HG03521 (cell line): ENCODE results near the gene PLOD3.
"Not testable (repeated sequence)": the region's sequence is repeated elsewhere in the genome, so short reads cannot be mapped to it uniquely, and the experiment has no call there.

Experiments
- ATAC-seq: cut with Tn5 transposase; IDR thresholded peaks from one replicate; pipeline ENCODE4 v1.9.1; 2021; ENCODE audit warnings: mild to moderate bottlenecking, moderate library complexity; ENCODE audit not compliant: unreplicated experiment

Gene PLOD3

DNA sequence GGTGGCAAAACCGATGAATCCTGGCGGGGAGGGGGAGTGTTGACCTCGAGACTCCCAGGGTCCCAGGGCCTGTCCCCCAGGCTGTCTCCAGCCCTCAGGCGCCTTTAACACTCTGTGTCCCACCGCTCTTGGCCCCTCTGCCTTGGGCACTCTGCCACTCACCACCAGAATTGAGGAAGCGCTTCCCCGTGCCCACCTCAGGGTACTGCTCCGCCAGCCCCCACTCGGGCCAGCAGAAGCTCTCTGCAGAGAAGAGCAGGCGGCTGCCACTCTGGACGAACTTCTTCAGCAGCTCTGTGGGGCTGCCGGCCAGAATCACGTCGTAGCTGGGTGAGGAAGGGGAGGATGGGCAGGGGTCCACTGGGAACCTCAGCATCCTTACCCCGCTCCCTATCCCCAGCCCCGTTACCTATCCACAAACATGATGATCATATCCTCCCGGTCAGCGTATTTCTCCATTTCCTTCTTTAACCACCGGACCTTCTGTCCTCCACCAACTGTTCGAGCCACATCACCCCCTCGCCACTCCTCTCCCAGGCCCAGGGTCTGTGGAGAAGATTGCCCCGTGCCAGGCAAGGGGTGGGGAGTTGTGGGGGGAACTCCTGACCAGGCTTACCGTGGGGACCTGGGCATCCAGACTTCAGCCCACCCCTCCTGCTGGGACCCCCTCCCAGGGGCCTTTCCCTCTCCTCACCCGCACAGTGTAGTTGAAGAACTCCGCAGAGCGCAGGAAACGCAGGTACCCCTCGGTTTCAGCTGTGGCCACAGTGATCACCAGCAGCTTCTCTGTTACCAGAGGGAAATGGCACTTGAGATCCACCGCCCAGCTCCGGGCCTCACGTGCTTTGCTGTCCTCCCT lies 1.2 kb downstream of the PLOD3 start:
- no peak for ATAC-seq

DNA sequence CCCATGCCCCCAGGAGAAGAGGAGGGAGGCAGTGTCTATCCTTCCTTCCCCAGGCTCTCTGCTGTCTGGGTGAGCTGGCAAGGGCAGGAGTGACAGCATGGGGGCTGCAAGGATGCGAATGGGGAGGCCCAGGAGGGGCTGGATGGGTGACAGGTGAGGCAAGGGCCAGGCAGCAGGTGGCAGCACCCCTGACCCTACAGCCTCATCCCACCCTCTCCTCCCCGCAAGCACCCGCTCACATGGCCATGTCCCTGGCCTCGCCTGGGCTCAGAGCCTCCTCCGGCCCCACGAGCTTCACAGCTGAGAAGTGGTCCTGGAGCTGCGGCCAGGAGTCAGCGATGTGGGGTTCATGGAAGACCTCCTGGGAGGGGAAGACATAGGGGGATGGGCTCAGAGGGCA lies 5.4 kb downstream of the PLOD3 start:
- no peak for ATAC-seq

DNA sequence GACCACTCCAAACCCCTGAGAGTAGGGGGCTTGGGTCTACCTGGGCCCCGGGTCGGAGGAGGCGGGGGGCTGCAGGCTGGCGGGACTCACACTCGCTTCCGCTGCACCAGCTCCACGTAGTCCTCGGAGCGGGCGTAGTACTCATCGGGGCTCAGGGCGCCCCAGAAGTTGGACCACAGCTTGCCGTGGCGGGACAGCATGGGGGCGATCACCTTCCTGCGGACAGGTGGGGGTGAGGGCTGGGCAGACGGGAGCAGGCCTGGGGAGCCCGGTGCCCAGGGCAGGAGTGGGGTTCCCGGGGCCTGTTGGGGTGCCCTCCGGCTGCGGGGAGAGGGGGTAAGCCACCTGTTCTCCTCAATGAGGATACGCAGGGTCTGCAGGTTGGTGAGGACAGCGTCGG lies 5.9 kb downstream of the PLOD3 start:
- ATAC-seq: no peak

DNA sequence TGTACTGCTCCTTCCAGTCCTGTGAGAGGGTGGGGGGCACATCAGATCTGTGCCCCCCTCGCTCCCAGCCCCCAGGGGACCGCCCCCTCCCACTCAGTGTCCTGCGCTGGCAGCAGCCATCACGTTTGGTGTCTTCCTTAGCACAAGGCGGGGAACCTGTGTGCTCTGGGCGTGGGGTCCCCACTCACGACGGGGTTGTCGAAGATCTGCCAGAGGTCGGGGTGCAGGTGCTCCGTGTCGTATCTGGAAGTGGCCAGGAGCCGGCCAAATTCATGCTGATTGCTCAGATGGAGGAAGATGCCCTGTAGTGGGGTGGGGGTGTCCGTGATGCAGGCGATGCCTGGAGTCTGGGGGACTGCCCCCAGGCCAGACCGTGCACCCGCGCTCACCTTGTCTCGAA lies 7.2 kb downstream of the PLOD3 start:
- no peak for ATAC-seq

DNA sequence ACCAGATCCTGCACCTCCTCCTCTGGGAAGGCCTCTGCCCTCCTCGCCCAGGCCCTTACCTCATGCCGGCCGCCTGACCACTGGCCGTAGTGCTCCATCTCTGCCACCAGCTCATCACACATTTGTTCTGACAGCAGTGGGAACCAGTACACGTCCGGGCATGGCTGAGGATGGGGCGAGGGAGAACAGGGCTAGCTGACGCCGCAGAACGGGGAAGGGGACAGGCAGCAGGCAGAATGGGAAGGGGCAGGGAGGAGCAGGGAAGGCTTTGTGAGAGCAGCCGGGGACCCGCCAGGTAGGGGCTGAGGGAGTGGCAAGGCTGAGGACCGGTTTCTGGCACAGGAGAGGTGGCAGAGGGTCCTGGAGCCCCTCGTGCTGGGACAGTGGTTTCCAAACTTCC lies 8.6 kb downstream of the PLOD3 start:
- ATAC-seq: no peak

DNA sequence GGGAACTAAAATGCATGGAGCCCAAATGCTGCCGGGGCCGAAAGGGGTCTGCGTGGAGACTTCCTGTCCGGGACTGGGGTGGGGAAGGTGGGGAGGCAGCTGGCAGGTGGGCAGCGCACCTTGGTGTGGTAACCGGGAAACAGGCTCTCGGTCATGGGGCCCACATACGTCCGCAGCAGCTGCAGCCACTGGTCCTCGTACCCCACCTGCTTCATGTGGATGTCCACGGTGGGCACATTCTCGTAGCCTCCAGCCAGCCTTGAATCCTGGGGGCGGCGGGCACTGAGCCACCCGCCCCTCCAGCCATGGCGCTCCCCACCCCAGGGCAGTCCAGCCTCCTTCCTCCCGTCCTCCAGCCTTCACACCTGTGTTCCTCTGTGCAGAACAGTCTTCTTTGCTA lies 9.9 kb downstream of the PLOD3 start:
- no peak for ATAC-seq

DNA sequence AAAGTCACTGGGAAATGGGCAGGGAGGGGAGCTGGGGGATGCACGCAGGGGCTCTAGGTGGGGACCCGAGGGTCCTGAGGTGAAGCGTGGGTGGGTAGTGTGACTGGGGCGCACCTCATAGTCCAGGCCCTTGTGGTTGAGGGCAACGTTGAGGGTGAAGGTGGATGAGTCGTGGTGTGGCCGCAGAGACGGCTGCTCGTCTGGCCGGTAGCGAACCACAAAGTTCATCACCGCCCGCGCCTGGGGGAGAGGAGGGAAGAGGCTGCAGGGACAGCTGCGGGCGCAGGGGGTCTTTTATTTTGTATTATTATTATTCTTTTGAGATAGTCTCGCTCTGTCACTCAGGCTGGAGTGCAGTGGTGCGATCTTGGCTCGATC lies 10.7 kb downstream of the PLOD3 start:
- no peak for ATAC-seq

DNA sequence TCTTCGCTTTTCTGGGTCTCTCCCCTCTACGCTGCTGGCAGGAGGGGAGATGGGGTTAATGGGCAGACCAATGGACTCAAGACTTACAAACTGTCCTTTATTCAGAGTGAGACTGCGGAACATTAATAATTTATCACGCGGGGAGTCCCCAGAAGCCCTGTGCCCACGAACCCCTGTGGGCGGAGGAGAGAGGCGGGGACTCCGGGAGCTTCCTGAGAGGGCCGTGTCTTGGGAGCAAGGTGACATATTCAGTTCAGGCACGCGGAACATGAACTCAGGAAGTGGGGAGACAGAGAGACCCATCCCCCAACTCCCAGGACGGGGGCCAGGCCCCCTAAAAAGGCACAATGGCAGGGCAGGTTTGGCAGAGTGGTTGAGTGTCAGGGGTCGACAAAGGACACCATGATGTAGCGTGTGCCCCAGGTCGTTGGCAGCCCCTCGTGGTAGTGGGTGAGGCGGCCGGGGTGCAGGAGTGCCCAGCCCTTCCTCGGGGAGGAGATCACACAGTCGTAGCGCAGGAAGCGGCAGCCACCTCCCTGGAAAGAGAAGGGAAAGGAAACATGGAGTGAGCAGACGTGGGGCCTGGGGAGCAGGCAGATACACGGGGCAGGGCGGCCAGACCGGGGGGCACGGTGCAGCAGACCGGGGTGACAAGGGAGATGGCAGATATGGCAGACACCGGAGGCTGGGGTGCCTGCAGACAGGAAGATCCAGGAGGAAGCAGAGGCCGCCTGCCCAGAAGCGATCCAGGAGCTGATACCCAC lies 11.3 kb downstream of the PLOD3 start:
- ATAC-seq: no peak

DNA sequence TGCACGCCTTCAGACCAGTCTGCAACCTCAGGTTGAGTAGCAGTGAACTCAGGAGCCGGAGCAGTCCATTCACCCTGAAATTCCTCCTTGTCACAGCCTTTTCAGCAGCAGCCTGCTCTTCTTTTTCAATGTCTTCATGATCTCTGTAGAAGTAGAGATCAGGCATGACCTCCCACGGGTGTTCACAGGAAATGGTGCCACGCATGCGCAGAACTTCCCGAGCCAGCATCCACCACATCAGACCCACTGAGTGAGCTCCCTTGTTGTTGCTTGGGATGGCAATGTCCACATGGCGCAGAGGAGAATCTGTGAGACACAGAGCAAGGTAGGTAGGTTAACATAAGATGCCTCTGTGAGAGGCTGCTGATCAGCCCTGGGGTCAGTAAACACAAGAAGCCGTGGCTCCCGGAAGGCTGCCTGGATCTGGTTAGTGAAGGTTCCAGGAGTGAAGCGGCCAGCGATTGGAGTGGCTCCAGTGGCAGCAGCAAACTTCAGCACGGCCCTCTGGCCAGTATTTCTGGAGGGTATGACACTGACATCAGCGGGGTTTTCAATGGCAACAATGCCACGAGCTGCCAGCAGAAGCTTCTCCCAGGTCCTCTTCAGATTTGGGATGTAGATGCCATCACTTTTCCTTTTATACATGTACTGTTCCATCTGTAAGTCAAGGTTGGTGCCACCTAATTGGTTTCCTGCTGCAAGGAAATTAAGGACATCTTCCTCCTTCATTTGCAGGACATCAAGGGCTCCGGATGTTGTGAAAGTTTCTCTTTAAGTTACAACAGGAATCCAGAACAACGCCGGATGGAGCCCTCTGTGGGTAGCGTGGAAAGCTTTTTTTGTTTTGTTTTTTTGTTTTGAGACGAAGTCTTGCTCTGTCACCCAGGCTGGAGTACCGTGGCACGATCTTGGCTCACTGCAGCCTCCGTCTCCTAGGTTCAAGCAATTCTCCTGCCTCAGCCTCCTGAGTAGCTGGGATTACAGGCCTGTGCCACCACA lies 13.3 kb downstream of the PLOD3 start:
- not testable (repeated sequence) for ATAC-seq

DNA sequence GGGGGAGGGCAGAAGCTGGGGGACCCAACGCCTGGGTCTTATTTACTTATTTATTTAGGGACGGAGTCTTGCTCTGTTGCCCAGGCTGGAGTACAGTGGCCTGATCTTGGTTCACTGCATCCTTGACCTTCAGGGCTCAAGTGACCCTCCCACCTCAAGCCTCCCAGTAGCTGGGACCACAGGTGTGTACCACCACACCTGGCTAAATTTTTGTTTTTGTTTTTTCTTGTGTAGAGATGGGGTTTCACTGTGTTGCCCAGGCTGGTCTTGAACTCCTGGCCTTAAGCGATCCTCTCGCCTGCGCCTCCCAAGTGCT lies 14.8 kb downstream of the PLOD3 start:
- no peak for ATAC-seq

DNA sequence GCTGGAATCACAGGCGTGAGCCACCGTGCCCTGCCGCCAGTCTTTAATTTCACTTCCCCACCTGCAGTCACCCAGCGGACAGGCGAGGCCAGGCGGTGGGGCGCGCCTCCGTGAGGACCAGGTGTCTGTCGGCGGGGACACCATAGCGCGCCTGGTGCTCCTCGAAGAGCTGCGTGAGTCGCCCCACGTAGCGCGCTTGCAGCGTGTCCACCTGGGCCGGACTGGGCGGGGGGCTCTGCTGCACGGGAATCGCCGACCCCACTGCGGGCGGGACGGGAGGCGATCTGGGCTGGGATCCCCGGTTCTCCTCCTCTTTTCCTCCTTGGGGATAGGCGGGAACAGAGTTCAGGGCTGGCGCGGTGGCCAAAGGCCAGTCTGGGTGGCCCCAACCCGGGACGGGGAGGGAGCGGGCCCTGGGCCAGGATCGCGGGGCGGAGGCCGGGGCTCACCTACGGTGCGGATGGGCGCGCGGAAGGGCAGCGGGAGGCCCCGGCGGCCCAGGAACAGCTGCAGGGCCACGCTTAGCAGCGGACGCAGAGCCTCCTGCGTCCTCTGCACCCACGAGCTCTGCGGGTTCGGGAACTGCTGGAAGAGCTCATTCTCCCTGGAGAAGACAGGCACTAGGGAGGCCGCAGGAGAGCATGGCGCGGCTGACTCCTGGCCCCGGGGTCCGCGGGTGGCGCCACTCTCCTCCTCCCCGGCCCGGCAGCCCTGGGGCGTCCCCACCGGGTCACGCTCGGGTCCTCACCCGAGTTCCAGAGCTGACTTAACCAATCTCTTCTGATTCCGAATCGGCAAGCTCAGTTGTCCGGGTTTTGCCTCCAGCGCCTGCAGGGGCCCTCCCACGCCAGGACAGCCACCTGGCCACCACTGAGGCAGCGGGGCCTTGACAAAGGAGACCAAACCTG lies 15.4 kb downstream of the PLOD3 start:
- no peak for ATAC-seq

DNA sequence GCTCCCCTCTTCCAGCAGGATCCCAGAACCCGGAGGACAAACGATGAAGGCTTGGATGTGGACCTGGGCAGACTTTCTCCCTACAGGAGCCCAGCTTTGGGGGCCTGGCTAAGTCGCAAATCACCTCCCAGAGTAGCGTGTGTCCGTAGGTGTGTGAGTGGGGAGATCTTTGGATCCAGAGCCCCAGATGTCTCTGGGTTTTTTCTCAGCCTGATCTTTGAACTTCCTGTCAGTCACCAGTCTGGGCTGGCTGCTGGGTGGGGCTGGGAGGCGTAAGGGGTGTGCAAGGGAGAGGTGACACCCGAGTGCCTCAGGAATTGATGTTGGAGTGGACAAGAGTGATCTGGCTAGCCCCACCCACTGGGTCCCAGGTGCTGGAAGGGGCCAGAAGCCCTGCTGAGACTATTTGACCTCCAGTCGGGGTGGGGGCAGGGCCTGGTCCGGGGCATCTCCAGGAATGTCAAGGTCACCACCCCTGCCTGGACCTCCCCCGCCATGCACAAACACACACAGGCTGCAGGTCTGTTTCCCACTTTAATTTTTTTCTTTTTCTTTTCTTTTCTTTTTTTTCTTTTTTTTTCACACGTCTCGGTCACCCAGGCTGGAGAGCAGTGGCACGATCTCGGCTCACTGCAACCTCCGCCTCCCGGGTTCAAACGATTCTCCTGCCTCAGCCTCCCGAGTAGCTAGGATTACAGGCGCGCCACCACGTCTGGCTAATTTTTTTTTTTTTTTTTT lies 16.4 kb downstream of the PLOD3 start, which contains the start of gene MOGAT3:
MOGAT3 (minus strand) TSS at position 175 of the 738 bp plus-strand sequence. CDS start 182 bp downstream, outside the sequence.
- no peak for ATAC-seq

DNA sequence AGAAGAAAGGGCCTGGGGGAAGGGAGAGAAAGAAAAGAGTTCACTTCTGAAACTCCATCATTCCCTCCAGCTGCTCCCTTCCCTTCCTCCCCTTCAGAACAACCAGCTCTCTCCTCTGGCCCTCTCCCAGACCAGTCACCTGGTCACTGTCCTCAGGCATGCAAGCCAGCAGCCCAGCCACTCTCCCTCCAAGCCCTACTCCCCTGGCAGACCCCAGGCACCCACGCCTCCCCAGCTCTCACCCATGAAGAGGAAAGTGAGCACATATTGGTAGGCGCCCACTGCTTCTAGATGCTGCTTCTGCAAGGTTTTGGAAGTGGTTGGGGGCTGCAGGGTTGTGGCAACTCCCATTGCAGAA lies 16.9 kb downstream of the PLOD3 start:
- ATAC-seq: no peak

DNA sequence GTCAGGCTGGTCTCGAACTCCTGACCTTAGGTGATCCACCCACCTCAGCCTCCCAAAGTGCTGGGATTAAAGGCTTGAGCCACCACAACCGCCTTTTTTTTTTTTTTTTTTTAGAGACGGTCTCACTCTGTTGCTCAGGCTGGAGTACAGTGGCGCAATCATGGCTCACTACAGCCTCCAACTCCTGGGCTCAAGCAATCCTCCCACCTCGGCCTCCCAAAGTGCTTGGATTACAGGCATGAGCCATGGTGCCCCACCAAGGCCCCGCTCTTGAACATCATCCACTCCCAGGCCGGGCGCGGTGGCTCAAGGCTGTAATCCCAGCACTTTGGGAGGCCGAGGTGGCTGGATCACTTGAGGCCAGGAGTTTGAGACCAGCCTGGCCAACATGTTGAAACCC lies 17.9 kb downstream of the PLOD3 start:
- not testable (repeated sequence) for ATAC-seq

DNA sequence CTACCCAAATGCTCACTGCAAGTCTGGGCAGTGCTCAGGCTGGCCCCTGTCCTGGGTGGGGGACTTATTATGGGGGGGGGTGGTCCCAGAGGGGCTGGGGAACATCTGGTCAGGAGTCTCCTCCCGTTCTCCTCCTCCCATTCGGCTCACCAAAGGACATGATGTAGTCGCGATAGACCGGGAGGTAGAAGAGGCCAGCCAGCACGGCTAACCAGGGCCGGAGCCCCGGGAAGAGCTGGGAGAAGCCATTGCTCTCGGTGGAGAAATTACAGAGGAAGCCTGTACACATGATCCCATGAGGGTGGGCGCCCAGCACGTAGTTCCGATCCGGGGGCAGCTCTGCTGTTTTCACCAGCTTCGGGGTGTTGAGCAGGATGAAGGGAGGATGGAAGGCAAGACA lies 18.9 kb downstream of the PLOD3 start:
- no peak for ATAC-seq

DNA sequence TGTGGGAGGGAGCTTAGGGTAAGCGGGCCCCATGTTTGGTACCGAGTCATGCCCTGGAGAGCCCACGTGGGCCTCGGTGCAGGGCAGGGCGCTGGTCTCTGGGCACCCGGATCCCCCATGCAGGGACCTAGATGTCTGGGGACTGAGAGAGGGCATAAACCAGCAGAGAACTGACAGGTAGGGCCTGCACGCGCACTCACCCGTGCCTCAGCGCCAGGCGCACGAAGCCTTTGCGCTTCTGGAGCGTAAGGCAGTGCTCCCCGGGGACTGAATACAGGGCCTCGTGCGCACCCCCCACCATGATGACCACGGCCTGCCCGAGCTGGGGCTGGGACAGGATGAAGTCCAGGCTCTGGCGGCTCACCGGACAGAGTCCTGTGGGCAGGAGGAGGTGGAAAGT lies 19.4 kb downstream of the PLOD3 start:
- ATAC-seq: no peak

DNA sequence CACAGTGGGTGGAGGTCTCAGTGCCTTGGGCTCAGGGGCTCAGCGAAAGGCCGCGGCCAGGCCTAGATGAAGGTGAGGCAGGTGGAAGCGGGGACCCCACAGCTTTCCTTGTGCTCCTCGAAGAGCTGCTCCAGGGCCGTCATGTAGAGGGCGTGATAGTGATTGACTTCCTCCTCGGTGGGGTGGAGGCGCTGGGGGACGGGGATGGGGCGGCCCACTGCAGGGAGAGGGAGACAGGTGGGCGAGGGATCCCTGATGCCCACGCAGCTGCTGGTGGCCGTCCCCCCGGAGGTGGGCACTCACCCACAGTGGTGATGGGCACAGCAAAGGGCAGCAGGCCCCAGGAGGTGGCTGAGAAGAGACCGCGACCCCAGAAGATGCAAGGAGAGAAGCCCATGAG lies 21.5 kb downstream of the PLOD3 start:
- no peak for ATAC-seq

DNA sequence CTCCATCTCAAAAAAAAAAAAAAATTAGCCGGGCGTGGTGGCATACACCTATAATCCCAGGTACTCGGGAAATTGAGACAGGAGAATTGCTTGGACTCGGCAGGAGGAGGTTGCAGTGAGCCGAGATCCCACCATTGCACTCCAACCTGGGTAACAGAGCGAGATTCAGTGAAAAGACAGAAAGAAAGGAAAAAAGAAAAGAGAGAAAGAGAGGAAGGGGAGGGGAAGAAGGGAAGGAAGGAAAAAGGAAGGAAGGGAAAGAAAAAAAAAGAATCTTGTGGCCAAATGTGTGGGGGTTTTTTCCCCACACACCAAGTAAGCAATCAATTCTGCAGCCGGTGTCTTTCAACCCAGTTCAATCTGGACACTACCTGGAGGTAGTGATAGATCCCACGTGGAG lies 28.3 kb downstream of the PLOD3 start:
- no peak for ATAC-seq

DNA sequence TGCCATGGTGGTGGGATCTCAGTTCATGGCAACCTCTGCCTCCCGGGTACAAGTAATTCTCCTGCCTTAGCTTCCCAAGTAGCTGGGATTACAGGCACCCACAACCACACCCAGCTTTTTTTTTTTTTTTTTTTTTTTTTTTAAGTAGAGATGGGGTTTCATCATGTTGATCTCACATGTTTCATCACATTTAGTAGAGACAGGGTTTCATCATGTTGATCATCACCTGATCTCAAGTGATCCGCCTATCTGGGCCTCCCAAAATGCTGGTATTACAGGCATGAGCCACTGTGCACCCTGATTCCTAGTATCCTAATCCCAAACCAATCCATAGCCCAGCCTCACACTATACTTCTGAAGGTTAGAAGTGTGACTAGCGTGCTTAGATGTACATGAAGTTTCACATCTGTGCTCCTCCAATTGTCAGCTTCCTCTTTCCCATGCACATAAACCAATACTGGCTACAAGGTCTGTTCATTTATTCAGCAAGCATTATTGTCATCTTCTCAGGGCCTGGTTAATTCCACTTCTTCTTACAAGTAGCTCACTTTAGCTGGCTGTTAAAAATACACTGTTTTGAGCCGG lies 30.4 kb downstream of the PLOD3 start:
- ATAC-seq: no peak
